Liver (tissue), 9 donors: ENCODE measurements around the gene SLC45A1. TPM values are rescaled to one million over a fixed set of nuclear protein-coding genes. Genes with fewer than 3 reads are reported as not detected.

Experiments
- DNase-seq: peaks from one replicate; pipeline ENCODE4 v3.0.0-alpha.2; 2017; ENCODE audit warnings: low spot score
- H3K27ac ChIP-seq, 2 donors: one replicate each; pipeline ENCODE4 v1.7.0; 2013; ENCODE audit warnings: inconsistent platforms in 2 of 2, low read length in 2 of 2, control low read depth in 1 of 2, low read depth in 1 of 2, mild to moderate bottlenecking in 1 of 2
- H3K27me3 ChIP-seq, 4 donors: one replicate each; pipeline versions ENCODE4 v1.6.1 to v1.7.0; 2013; ENCODE audit warnings: low read length in 3 of 4, inconsistent platforms in 1 of 4, mild to moderate bottlenecking in 1 of 4, moderate library complexity in 1 of 4; ENCODE audit not compliant: control insufficient read depth in 4 of 4, insufficient read depth in 4 of 4
- H3K36me3 ChIP-seq, 4 donors: one replicate each; pipeline versions ENCODE4 v1.6.1 to v1.7.0; 2013; ENCODE audit warnings: low read length in 3 of 4, mild to moderate bottlenecking in 3 of 4, low read depth in 1 of 4, moderate library complexity in 1 of 4; ENCODE audit not compliant: control insufficient read depth in 4 of 4, insufficient read depth in 3 of 4
- H3K4me1 ChIP-seq, 4 donors: one replicate each; pipeline versions ENCODE4 v1.6.1 to v1.7.0; 2013; ENCODE audit warnings: low read length in 3 of 4, mild to moderate bottlenecking in 3 of 4, moderate library complexity in 1 of 4; ENCODE audit not compliant: control insufficient read depth in 4 of 4, insufficient read depth in 4 of 4
- H3K4me3 ChIP-seq, 3 donors: one replicate each; pipeline versions ENCODE4 v1.6.1 to v1.7.0; 2013; ENCODE audit warnings: low read length in 3 of 3, control low read depth in 1 of 3, low read depth in 1 of 3, mild to moderate bottlenecking in 1 of 3
- H3K9ac ChIP-seq, 2 donors: one replicate each; pipeline ENCODE4 v1.7.0; 2013; ENCODE audit warnings: low read length in 2 of 2, mild to moderate bottlenecking in 2 of 2, moderate library complexity in 2 of 2, control low read depth in 1 of 2, low read depth in 1 of 2
- H3K9me3 ChIP-seq, 4 donors: one replicate each; pipeline versions ENCODE4 v1.6.1 to v1.7.0; 2013; ENCODE audit warnings: low read length in 3 of 4; ENCODE audit not compliant: control insufficient read depth in 4 of 4
- ATF3 ChIP-seq: IDR thresholded peaks from 2 replicates; pipeline ENCODE4 v1.6.1; 2016; ENCODE audit warnings: antibody characterized with exemption
- CTCF ChIP-seq: fragments of 150-350 bp; IDR thresholded peaks from 2 replicates; pipeline ENCODE4 v1.5.1; 2017; ENCODE audit warnings: improper control_type of control experiment, low read depth, low read length; ENCODE audit not compliant: missing input control
- FOXA1 ChIP-seq: IDR thresholded peaks from 2 replicates; pipeline ENCODE4 v1.6.1; 2016; ENCODE audit warnings: antibody characterized with exemption
- FOXA2 ChIP-seq: IDR thresholded peaks from 2 replicates; pipeline ENCODE4 v1.6.1; 2016; ENCODE audit warnings: antibody characterized with exemption
- GABPA ChIP-seq, 2 donors: IDR thresholded peaks in 1 of 2; conservative IDR thresholded peaks in 1 of 2; 2 replicates each; pipeline ENCODE4 v1.6.1; 2016; ENCODE audit warnings: antibody characterized with exemption in 2 of 2, mild to moderate bottlenecking in 1 of 2, moderate library complexity in 1 of 2
- JUND ChIP-seq, 2 donors: IDR thresholded peaks; 2 replicates each; pipeline ENCODE4 v1.6.1; 2016; ENCODE audit warnings: antibody characterized with exemption in 2 of 2
- NR2F2 ChIP-seq: IDR thresholded peaks from 2 replicates; pipeline ENCODE4 v1.6.1; 2016; ENCODE audit warnings: antibody characterized with exemption
- RAD21 ChIP-seq, 2 donors: IDR thresholded peaks; 2 replicates each; pipeline ENCODE4 v1.6.1; 2016; ENCODE audit warnings: antibody characterized with exemption in 2 of 2, mild to moderate bottlenecking in 2 of 2
- REST ChIP-seq: IDR thresholded peaks from 2 replicates; pipeline ENCODE4 v1.6.1; 2016; ENCODE audit warnings: antibody characterized with exemption, mild to moderate bottlenecking
- RXRA ChIP-seq, 2 donors: IDR thresholded peaks; 2 replicates each; pipeline ENCODE4 v1.6.1; 2017 to 2018; ENCODE audit warnings: antibody characterized with exemption in 2 of 2, mild to moderate bottlenecking in 1 of 2
- TAF1 ChIP-seq: conservative IDR thresholded peaks from 2 replicates; pipeline ENCODE4 v1.6.1; 2016; ENCODE audit warnings: antibody characterized with exemption, mild to moderate bottlenecking
- YY1 ChIP-seq: IDR thresholded peaks from 2 replicates; pipeline ENCODE4 v1.6.1; 2016; ENCODE audit warnings: antibody characterized with exemption, mild to moderate bottlenecking
- WGBS: extraction: QIAGEN DNeasy Blood & Tissue Kit; methylation state at CpG from one replicate; pipeline ENCODE4 v1.1.7; 2013; 5-methylcytosine and 5-hydroxymethylcytosine counted together
- polyA plus RNA-seq, 2 donors: library from polyadenylated mRNA; stranded (reverse) in 1 of 2; unstranded in 1 of 2; fragments of 200-250 nt in 1 of 2; fragments of >200 nt in 1 of 2; fragmentation: Nextera tagmentation in 1 of 2; extraction: Ambion mirVana in 1 of 2; gene quantifications; one replicate each; pipeline versions ENCODE4 v1.2.1 to v1.2.3, GENCODE V29; 2013 to 2015
- total RNA-seq, 2 donors: library from RNA; depleted of rRNA; stranded (reverse); fragments of >200 nt; gene quantifications; one replicate each; pipeline ENCODE4 v1.2.3, GENCODE V29; 2014
- TF ChIP-seq, protein P1 (sequence below): IDR thresholded peaks from 2 replicates; pipeline ENCODE4 v1.6.1; 2016; ENCODE audit warnings: antibody characterized with exemption
- donor health status: healthy.
- donor health status: healthy.
- donor health status: healthy.
- donor health status: healthy.
- donor health status: healthy.

The SLC45A1 gene
- total and polyA plus RNA-seq, 4 donors = 0.08 to 0.29 (median 0.14) TPM; not detected in 1

DNA sequence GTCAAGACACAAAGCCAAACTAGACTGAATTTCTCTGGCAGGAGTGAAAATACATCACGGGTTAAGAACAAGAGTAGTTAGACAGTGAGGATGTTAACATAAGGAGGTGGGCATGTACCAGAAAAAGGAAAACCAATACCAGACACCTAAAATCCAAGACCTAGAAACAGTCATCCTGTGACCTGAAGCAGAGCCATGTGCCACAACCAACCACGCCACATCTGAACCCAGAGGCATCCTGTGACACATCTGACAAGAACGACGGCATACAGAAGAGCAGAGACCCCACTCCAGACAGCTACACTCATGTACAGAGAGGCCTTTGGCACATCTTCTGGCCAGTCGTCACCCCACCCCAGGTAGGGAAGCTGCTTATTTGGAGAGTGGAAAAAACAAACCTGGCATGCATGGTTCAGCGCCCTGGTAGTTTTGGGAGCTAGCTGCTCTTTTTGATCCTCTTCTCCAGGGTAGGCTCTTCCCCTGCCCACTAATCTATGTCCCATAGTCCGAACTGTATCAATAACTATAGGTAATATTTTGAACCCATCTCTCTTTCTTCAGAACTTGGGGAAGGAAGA is 72.1 kb downstream of the SLC45A1 start:
- H3K4me1 ChIP-seq = peaks cover 0 to 13% (median 6%) of the 10 kb centered on the region in 4 donors
- H3K4me3 ChIP-seq = no peak overlapping the region
- WGBS = 92% methylated on average over 7 of the region's 7 CpGs
- H3K27me3 ChIP-seq = no peaks in the 10 kb centered on the region
- DNase-seq = no peak
- no peak overlapping the region for H3K9ac ChIP-seq
- peaks cover 2 to 16% (median 10%) of the 10 kb centered on the region in 4 donors for H3K36me3 ChIP-seq
- H3K27ac ChIP-seq = no peak overlapping the region
- H3K9me3 ChIP-seq = no peaks in the 10 kb centered on the region
- TF ChIP-seq TAF1 = no peak
- TF ChIP-seq GABPA (IDR thresholded peaks at IDR 0.05 in 1 of 2, conservative IDR thresholded peaks at IDR 0.05 in 1 of 2) = no peak
- no peak for TF ChIP-seq ATF3
- no peak for TF ChIP-seq YY1
- TF ChIP-seq NR2F2 = no peak
- TF ChIP-seq FOXA2 = no peak
- TF ChIP-seq FOXA1 = no peak
- no peak for TF ChIP-seq REST
- TF ChIP-seq, protein P1, sequence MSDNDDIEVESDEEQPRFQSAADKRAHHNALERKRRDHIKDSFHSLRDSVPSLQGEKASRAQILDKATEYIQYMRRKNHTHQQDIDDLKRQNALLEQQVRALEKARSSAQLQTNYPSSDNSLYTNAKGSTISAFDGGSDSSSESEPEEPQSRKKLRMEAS = no peak
- TF ChIP-seq RAD21 (IDR thresholded peaks at IDR 0.05) = no peak
- TF ChIP-seq JUND (IDR thresholded peaks at IDR 0.05) = no peak
- no peak for TF ChIP-seq RXRA (IDR thresholded peaks at IDR 0.05)

GRCh38 chr1:8390707-8391106 is 72.8 kb downstream of the SLC45A1 start:
- no peak for DNase-seq
- Histone ChIP-seq H3K9me3 (no peaks in the 10 kb centered on the region), H3K9ac (no peak overlapping the region), H3K27me3 (no peaks in the 10 kb centered on the region), H3K4me1 (peaks cover 0 to 10% (median 7%) of the 10 kb centered on the region in 4 donors), H3K4me3 (no peak overlapping the region), H3K27ac (no peak overlapping the region), H3K36me3 (peaks cover 2 to 16% (median 10%) of the 10 kb centered on the region in 4 donors)
- 88% methylated on average over 4 of the region's 4 CpGs for WGBS
- TF ChIP-seq FOXA2 (no peak), YY1 (no peak), CTCF (no peak), FOXA1 (no peak)
